Kidney (tissue), 14 donors: Measurements from ENCODE around the gene IHH. TPM values are rescaled to one million over a fixed set of nuclear protein-coding genes. Genes with fewer than 3 reads are reported as not detected.

ENCODE experiments used
- DNase-seq, 5 donors: peaks; one replicate each; pipeline ENCODE4 v3.0.0-alpha.2; 2013 to 2020
- FAIRE-seq: peaks from 2 replicates; lab custom pipeline; 2012; peaks lifted over from hg19 to GRCh38; lab: Jason Lieb, UNC
- H3K27ac ChIP-seq, 2 donors: one replicate each; pipeline ENCODE4 v1.7.0; 2013; ENCODE audit warnings: low read depth in 2 of 2, low read length in 2 of 2, inconsistent platforms in 1 of 2
- H3K27me3 ChIP-seq: one replicate; pipeline ENCODE4 v1.7.1; 2013; ENCODE audit warnings: low read length, inconsistent platforms; ENCODE audit not compliant: control insufficient read depth, insufficient read depth
- H3K36me3 ChIP-seq, 3 donors: one replicate each; pipeline versions ENCODE4 v1.7.0 to v1.7.1; 2013; ENCODE audit warnings: low read length in 3 of 3, control low read depth in 1 of 3, inconsistent platforms in 1 of 3; ENCODE audit not compliant: insufficient read depth in 3 of 3, control insufficient read depth in 2 of 3
- H3K4me1 ChIP-seq, 3 donors: one replicate each; pipeline versions ENCODE4 v1.7.0 to v1.7.1; 2013; ENCODE audit warnings: low read length in 3 of 3, inconsistent platforms in 1 of 3, low read depth in 1 of 3; ENCODE audit not compliant: control insufficient read depth in 2 of 3, insufficient read depth in 2 of 3
- H3K4me3 ChIP-seq, 3 donors: one replicate each; pipeline versions ENCODE4 v1.7.0 to v1.8.1; 2013; ENCODE audit warnings: low read length in 3 of 3, control low read depth in 1 of 3, inconsistent platforms in 1 of 3
- H3K9ac ChIP-seq, 3 donors: one replicate each; pipeline versions ENCODE4 v1.7.0 to v1.7.1; 2013; ENCODE audit warnings: low read length in 3 of 3, control low read depth in 1 of 3, inconsistent platforms in 1 of 3
- H3K9me3 ChIP-seq, 3 donors: one replicate each; pipeline versions ENCODE4 v1.7.0 to v1.7.1; 2013; ENCODE audit warnings: low read length in 3 of 3, control low read depth in 1 of 3, inconsistent platforms in 1 of 3; ENCODE audit not compliant: control insufficient read depth in 2 of 3, insufficient read depth in 1 of 3
- CTCF ChIP-seq: IDR thresholded peaks from 3 replicates; pipeline ENCODE4 v1.5.1; 2012; ENCODE audit warnings: mild to moderate bottlenecking, moderate library complexity, borderline replicate concordance; ENCODE audit not compliant: insufficient read depth; ENCODE audit errors: extremely low read depth
- intact Hi-C: fragments of 100-400 bp; cut with DNase I; formaldehyde crosslinking; loops from one replicate; pipeline ENCODE4 v1.11.1; 2022
- polyA plus RNA-seq: library from polyadenylated mRNA; stranded (reverse); fragments of 350-450 nt; fragmentation: Illumina TruSeq; extraction: RNeasy Lipid Tissue Mini Kit (QIAGEN cat#74804); gene quantifications from one replicate; pipeline ENCODE4 v1.2.3, GENCODE V29; 2014; ENCODE audit warnings: low read depth, low replicate concordance; ENCODE audit not compliant: insufficient read depth
- total RNA-seq: library from RNA; stranded (reverse); fragmentation: NEBNext Ultra II Directional; extraction: Animal tissue kit (Norgen Biotek cat#: 25700); gene quantifications from one replicate; pipeline ENCODE4 v1.2.1, GENCODE V29; 2021
- donor health status: control.
- donor health status: control.
- donor health status: control.
- donor health status: control.
- donor health status: control.
- donor health status: DM: yes; HTN: yes; CAD: no.
- donor health status: Normal renal cell carcinoma (clear cell type).

The IHH gene
- total and polyA plus RNA-seq, 2 donors from 2014 or later, result 0.88 to 3.1 TPM

- Histone ChIP-seq H3K4me3 (no peak overlapping the region), H3K36me3 (no peaks in the 10 kb centered on the region), H3K4me1 (no peaks in the 10 kb centered on the region), H3K9ac (no peak overlapping the region), H3K27ac (no peak overlapping the region), H3K27me3 (no peaks in the 10 kb centered on the region), H3K9me3 (no peaks in the 10 kb centered on the region)
- intact Hi-C loops, result no loop called here
- no peak for FAIRE-seq
- TF ChIP-seq CTCF, result no peak
- no peak for DNase-seq
These were observed 24.1 kb upstream of the IHH start for GRCh38 chr2:219084791-219085190.

GRCh38 chr2:219082332-219082958, 21.7 kb upstream of the IHH start:
- DNase-seq (no peak), FAIRE-seq (no peak)
- no peaks in the 10 kb centered on the region for H3K9me3 ChIP-seq
- H3K9ac ChIP-seq, result no peak overlapping the region
- intact Hi-C loops, result no loop called here
- no peak overlapping the region for H3K27ac ChIP-seq
- H3K27me3 ChIP-seq, result no peaks in the 10 kb centered on the region
- no peak for TF ChIP-seq CTCF
- peaks cover 0 to 5% (median 0%) of the 10 kb centered on the region in 3 donors for H3K4me1 ChIP-seq
- H3K36me3 ChIP-seq, result no peaks in the 10 kb centered on the region
- no peak overlapping the region for H3K4me3 ChIP-seq

DNA sequence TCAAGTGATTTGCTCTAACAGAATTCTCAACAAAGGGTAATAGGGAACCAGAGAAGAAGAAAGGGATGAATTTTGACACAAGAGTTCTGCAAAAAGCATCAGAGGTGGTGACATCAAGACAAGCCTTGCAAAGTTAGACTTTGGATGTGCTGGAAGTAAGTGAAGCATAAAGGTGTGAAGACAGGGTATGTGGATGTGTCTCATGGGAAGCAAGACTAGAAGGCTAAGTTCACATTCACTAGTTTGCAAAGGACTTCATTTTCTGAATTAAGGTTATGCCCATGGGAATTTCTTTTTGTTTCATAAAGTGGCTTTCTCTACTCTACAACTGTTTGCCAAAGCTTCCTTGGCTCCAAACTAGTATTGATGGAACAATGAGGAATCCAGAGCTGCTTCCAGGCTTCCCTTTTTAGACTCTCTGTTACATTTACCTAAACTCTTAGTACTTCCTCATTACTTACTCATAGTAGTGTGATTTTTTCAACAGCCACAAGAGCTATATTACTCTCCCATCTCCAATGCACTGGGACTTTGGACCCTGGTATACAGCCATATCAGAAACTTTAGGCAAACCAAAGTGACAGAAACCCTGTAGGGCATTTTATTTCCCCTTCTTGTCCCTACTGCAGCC, 21.1 kb upstream of the IHH start:
- Histone ChIP-seq H3K9me3 (no peaks in the 10 kb centered on the region), H3K4me3 (no peak overlapping the region), H3K27ac (no peak overlapping the region), H3K9ac (no peak overlapping the region), H3K4me1 (peaks cover 0 to 5% (median 0%) of the 10 kb centered on the region in 3 donors), H3K27me3 (no peaks in the 10 kb centered on the region), H3K36me3 (peaks cover 0 to 6% (median 6%) of the 10 kb centered on the region in 3 donors)
- no peak for FAIRE-seq
- intact Hi-C loops, result no loop called here
- no peak for TF ChIP-seq CTCF
- DNase-seq, result no peak
